ENCODE measurements around the gene FUBP3. TPM values are rescaled to one million over a fixed set of nuclear protein-coding genes. Genes with fewer than 3 reads are reported as not detected.
"Not testable (repeated sequence)": the region's sequence is repeated elsewhere in the genome, so short reads cannot be mapped to it uniquely, and the experiment has no call there.

FUBP3 gene
- total RNA-seq, 2 donors from 2014 or later: 33.0 to 37.1 TPM

DNA sequence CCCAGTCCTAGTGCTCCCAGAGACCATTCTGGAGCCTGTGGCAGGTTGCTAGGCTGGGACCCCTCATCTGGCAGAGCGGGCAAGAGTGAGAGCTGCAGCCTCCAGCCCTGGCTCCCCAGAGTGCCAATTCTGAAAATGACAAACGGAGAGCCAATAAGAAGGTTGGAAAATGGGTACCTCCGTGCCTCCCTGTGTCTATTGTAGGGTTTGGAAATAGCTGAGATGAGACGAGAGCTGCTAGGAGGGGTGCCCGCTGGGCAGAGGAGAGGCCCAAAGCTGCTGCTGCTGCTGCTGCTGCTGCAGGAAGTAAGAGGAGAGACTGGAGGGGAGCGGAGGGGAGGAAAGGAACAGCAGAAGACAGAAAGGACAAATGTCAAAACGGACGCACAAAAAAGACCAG lies 36.0 kb upstream of the FUBP3 start:
- Mint-ChIP-seq H3K9me3 (no peaks in the 10 kb centered on the region), H3K4me1 (ENCODE audit: low read depth) (no peaks in the 10 kb centered on the region), H3K27me3 (ENCODE audit: low read depth) (peaks cover 43% of the 10 kb centered on the region), H3K27ac (no peak overlapping the region), H3K36me3 (ENCODE audit: insufficient read depth in 2 of 2) (no peaks in the 10 kb centered on the region), H3K4me3 (no peak overlapping the region)
- ATAC-seq (replicated peaks in 1 of 2): no peak
- no peak for DNase-seq

GRCh38 chr9:130543859-130544258 lies 35.5 kb upstream of the FUBP3 start:
- Mint-ChIP-seq H3K27me3 (ENCODE audit: low read depth) (peaks cover 38% of the 10 kb centered on the region), H3K9me3 (peaks cover 0 to 2% of the 10 kb centered on the region in 2 donors), H3K4me1 (ENCODE audit: low read depth) (no peaks in the 10 kb centered on the region), H3K36me3 (ENCODE audit: insufficient read depth in 2 of 2) (no peaks in the 10 kb centered on the region), H3K27ac (no peak overlapping the region), H3K4me3 (no peak overlapping the region)
- no peak for ATAC-seq (replicated peaks in 1 of 2)
- DNase-seq: no peak

DNA sequence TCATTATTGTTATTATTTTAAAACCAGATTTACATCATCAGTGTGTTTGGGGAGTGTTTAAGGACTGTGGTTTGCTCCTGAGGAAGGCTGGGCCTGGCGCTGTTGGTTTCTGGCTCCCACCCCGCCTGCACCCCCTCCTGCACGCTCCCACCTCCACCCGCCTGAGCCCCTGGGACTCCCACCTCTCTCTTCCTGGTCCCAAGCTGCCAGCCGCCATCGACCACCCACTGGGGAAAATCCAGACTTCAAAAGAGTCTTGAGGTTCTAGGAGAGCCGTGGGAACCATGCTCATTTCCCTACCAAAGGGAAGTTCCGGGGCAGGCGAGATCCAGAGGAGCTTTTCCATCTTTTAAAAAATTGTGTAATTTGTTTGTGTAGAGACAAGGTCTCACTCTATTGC lies 35.0 kb upstream of the FUBP3 start:
- H3K4me3 Mint-ChIP-seq: no peak overlapping the region
- ATAC-seq (replicated peaks in 1 of 2): no peak
- no peaks in the 10 kb centered on the region for H3K36me3 Mint-ChIP-seq (ENCODE audit: insufficient read depth in 2 of 2)
- H3K9me3 Mint-ChIP-seq: peaks cover 0 to 4% of the 10 kb centered on the region in 2 donors
- H3K27me3 Mint-ChIP-seq (ENCODE audit: low read depth): peaks cover 33% of the 10 kb centered on the region
- DNase-seq: no peak
- no peaks in the 10 kb centered on the region for H3K4me1 Mint-ChIP-seq (ENCODE audit: low read depth)
- no peak overlapping the region for H3K27ac Mint-ChIP-seq

- ATAC-seq (replicated peaks in 1 of 2) (no peak), DNase-seq (no peak)
- Mint-ChIP-seq H3K4me1 (ENCODE audit: low read depth) (no peaks in the 10 kb centered on the region), H3K4me3 (no peak overlapping the region), H3K27ac (no peak overlapping the region), H3K9me3 (peaks cover 0 to 4% of the 10 kb centered on the region in 2 donors), H3K27me3 (ENCODE audit: low read depth) (peaks cover 10% of the 10 kb centered on the region), H3K36me3 (ENCODE audit: insufficient read depth in 2 of 2) (no peaks in the 10 kb centered on the region)
These were observed 31.3 kb upstream of the FUBP3 start for GRCh38 chr9:130548103-130548502.

- Mint-ChIP-seq H3K27me3 (ENCODE audit: low read depth) (peaks cover 5% of the 10 kb centered on the region), H3K4me3 (no peak overlapping the region), H3K9me3 (peaks cover 0 to 4% of the 10 kb centered on the region in 2 donors), H3K36me3 (ENCODE audit: insufficient read depth in 2 of 2) (no peaks in the 10 kb centered on the region), H3K4me1 (ENCODE audit: low read depth) (no peaks in the 10 kb centered on the region), H3K27ac (no peak overlapping the region)
- ATAC-seq (replicated peaks in 1 of 2) (no peak), DNase-seq (no peak)
These were observed 30.2 kb upstream of the FUBP3 start for GRCh38 chr9:130549093-130549735.

GRCh38 chr9:130554606-130555005 lies 24.8 kb upstream of the FUBP3 start:
- Mint-ChIP-seq H3K36me3 (ENCODE audit: insufficient read depth in 2 of 2) (no peaks in the 10 kb centered on the region), H3K27ac (no peak overlapping the region), H3K4me1 (ENCODE audit: low read depth) (no peaks in the 10 kb centered on the region), H3K4me3 (no peak overlapping the region), H3K9me3 (no peaks in the 10 kb centered on the region), H3K27me3 (ENCODE audit: low read depth) (no peaks in the 10 kb centered on the region)
- DNase-seq: no peak
- no peak for ATAC-seq (replicated peaks in 1 of 2)

DNA sequence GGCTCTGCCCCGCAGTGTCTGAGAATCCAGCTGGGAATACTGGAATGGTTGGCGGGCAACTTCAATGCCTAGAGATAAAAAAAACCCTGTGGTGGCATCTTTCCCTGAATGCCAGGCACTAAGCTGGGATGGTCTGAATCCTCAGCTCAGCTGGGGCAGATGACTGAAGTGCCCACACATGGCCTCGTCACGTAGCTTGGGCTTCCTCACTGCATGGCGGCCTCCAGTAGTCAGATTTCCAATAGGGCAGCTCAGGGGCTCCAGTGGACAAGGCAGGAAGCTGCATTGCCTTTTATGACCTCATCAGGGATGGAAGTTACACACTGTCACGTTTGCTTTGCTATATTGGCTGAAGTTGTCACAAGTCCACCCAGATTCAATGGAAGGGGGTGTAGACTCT lies 24.3 kb upstream of the FUBP3 start:
- H3K4me3 Mint-ChIP-seq: no peak overlapping the region
- H3K4me1 Mint-ChIP-seq (ENCODE audit: low read depth): no peaks in the 10 kb centered on the region
- H3K9me3 Mint-ChIP-seq: no peaks in the 10 kb centered on the region
- H3K27ac Mint-ChIP-seq: no peak overlapping the region
- no peak for ATAC-seq (replicated peaks in 1 of 2)
- no peak for DNase-seq
- no peaks in the 10 kb centered on the region for H3K27me3 Mint-ChIP-seq (ENCODE audit: low read depth)
- no peaks in the 10 kb centered on the region for H3K36me3 Mint-ChIP-seq (ENCODE audit: insufficient read depth in 2 of 2)

DNA sequence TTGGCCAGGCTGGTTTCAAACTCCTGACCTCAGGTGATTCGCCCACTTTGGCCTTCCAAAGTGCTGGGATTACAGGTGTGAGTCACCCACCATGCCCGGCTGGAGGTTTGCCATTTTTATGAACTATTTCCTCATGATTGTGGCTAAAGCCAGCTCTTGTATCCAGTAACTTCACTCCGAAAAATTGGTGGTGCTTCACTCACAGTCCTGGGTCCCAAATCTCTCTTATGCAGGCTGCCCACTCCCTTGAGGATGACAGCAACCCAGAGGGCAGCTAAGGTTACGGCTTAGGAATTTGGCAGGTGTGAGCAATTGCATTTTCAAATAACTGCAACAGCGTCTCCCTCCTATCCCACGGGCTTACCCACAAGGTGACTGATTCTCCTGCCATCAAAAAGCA lies 23.4 kb upstream of the FUBP3 start:
- Mint-ChIP-seq H3K27ac (no peak overlapping the region), H3K9me3 (no peaks in the 10 kb centered on the region), H3K36me3 (ENCODE audit: insufficient read depth in 2 of 2) (no peaks in the 10 kb centered on the region), H3K4me1 (ENCODE audit: low read depth) (no peaks in the 10 kb centered on the region), H3K4me3 (no peak overlapping the region), H3K27me3 (ENCODE audit: low read depth) (no peaks in the 10 kb centered on the region)
- no peak for DNase-seq
- no peak for ATAC-seq (replicated peaks in 1 of 2)

DNA sequence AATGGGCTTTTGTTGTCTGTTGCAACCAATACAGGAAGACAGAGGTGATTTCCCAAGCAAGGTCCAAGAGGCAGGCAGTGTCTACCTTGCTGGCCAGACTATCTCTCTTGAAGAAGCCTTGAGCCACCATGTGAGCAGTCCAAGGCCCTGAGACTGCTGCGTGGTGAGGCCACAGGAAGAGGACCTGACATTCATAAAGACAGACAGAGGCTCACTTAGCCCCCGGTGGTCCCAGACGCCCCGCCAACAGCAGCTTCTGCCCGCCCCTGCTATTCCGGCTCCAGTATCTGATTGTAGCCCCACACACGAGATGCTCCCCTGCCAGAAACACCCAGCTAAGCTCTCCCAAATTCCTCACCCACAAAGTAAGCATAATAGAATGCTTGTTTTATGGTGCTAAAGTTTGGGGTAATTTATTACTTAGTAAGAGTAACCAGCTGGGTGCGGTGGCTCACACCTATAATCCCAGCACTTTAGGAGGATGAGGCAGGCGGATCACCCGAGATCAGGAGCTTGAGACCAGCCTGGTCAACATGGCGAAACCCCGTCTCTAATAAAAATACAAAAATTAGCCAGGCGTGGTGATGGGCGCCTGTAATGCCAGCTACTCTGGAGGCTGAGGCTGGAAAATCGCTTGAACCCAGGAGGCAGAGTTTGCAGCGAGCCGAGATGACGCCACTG lies 22.8 kb upstream of the FUBP3 start:
- Mint-ChIP-seq H3K27me3 (ENCODE audit: low read depth) (no peaks in the 10 kb centered on the region), H3K9me3 (no peaks in the 10 kb centered on the region), H3K4me1 (ENCODE audit: low read depth) (no peaks in the 10 kb centered on the region), H3K27ac (no peak overlapping the region), H3K4me3 (no peak overlapping the region), H3K36me3 (ENCODE audit: insufficient read depth in 2 of 2) (no peaks in the 10 kb centered on the region)
- ATAC-seq (replicated peaks in 1 of 2) (no peak), DNase-seq (no peak)

- no peak for ATAC-seq (replicated peaks in 1 of 2)
- Mint-ChIP-seq H3K4me1 (ENCODE audit: low read depth) (no peaks in the 10 kb centered on the region), H3K36me3 (ENCODE audit: insufficient read depth in 2 of 2) (no peaks in the 10 kb centered on the region), H3K27me3 (ENCODE audit: low read depth) (no peaks in the 10 kb centered on the region), H3K9me3 (no peaks in the 10 kb centered on the region), H3K27ac (no peak overlapping the region), H3K4me3 (no peak overlapping the region)
- DNase-seq: no peak
These were observed 22.3 kb upstream of the FUBP3 start for GRCh38 chr9:130557077-130557468.

DNA sequence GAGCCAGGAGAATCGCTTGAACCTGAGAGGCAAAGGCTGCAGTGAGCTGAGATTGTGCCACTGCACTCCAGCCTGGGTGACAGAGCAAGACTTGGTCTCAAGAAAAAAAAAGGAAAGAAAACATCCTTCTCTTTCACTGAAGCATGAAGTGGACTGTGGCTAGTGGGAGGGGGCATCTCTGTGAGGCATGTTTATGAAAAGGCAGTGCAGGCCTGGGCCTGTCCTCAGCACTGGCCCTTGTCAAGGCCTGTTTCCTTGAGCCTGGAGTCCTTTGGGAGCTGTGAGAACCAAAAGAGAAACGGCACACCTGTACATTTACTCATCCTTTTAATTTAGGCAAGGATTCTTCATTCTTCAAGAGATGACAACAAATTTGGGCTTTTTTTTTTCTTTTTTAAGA lies 18.3 kb upstream of the FUBP3 start:
- no peak overlapping the region for H3K4me3 Mint-ChIP-seq
- no peaks in the 10 kb centered on the region for H3K4me1 Mint-ChIP-seq (ENCODE audit: low read depth)
- peaks cover 7% of the 10 kb centered on the region for H3K27me3 Mint-ChIP-seq (ENCODE audit: low read depth)
- no peaks in the 10 kb centered on the region for H3K9me3 Mint-ChIP-seq
- no peak overlapping the region for H3K27ac Mint-ChIP-seq
- no peak for DNase-seq
- no peak for ATAC-seq (replicated peaks in 1 of 2)
- no peaks in the 10 kb centered on the region for H3K36me3 Mint-ChIP-seq (ENCODE audit: insufficient read depth in 2 of 2)

DNA sequence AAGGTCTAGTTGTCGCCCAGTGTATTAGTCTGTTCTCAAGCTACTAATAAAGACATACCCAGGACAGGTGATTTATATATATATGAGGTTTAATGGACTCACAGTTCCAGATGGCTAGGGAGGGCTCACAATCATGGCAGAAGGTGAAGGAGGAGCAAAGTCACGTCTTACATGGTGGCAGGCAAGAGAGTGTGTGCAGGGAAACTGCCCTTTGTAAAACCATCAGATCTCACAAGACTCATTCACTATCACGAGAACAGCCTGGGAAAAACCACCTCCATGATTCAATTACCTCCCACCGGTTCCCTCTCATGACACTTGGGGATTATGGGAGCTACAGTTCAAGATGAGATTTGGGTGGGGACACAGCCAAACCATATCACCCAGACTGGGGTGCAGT lies 16.9 kb upstream of the FUBP3 start:
- not testable (repeated sequence) for H3K4me3 Mint-ChIP-seq; DNase-seq; H3K9me3 Mint-ChIP-seq; H3K4me1 Mint-ChIP-seq (ENCODE audit: low read depth); ATAC-seq (replicated peaks in 1 of 2); H3K27me3 Mint-ChIP-seq (ENCODE audit: low read depth); H3K36me3 Mint-ChIP-seq (ENCODE audit: insufficient read depth in 2 of 2); H3K27ac Mint-ChIP-seq

DNA sequence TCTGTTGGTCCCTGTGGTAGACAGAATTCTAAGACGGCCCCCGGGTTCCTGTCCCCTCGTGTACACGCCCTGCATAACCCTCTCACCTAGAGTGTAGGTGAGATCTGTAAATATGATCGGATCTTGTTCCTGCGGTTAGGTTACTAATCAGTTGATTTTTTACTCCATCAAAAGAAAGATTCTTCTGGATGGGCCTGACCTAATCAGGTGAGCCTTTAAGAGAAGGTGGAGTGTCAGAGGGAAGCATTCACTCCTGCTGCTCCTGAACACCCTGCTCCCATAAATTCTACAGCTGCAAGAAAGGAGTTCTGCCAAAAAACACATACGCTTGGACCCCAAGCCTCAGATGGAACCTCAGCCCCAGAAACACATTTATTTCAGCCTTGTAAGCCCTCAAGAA lies 15.6 kb upstream of the FUBP3 start:
- H3K4me1 Mint-ChIP-seq (ENCODE audit: low read depth): no peaks in the 10 kb centered on the region
- H3K27me3 Mint-ChIP-seq (ENCODE audit: low read depth): peaks cover 7% of the 10 kb centered on the region
- H3K9me3 Mint-ChIP-seq: no peaks in the 10 kb centered on the region
- DNase-seq (no peak), ATAC-seq (replicated peaks in 1 of 2) (no peak)
- H3K27ac Mint-ChIP-seq: no peak overlapping the region
- H3K4me3 Mint-ChIP-seq: no peak overlapping the region
- H3K36me3 Mint-ChIP-seq (ENCODE audit: insufficient read depth in 2 of 2): no peaks in the 10 kb centered on the region

DNA sequence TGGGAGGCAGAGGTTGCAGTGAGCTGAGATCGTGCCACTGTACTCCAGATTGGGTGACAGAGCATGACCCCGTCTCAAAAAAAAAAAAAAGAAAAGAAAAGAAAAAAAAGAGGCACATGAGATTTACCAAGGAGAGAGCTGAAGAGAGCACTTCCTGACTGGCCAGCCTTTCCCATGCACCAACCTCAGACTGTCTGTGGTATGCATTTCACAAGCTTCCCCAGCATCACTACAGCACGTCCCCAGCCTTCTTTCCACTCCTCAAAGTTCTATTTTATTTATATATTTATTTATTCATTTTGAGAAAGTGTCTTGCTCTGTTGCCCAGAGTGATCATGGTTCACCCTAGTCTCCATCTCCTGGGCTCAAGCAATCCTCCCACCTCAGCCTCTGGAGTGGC lies 13.6 kb upstream of the FUBP3 start:
- Mint-ChIP-seq H3K9me3 (no peaks in the 10 kb centered on the region), H3K4me1 (ENCODE audit: low read depth) (no peaks in the 10 kb centered on the region), H3K36me3 (ENCODE audit: insufficient read depth in 2 of 2) (no peaks in the 10 kb centered on the region), H3K27me3 (ENCODE audit: low read depth) (peaks cover 7% of the 10 kb centered on the region), H3K4me3 (no peak overlapping the region), H3K27ac (no peak overlapping the region)
- DNase-seq (no peak), ATAC-seq (replicated peaks in 1 of 2) (no peak)

Data from activated T-cell treated with anti-CD3 and anti-CD28 coated beads, Interleukin-2, amount 50 U/mL, for 72 hours (primary cell).